HL-60 (cell line): ENCODE data around the gene PAM16.

Source experiments
- DNase-seq, 2 experiments: peaks; one replicate each; pipeline ENCODE4 v3.0.0-alpha.2; 2010 to 2020; ENCODE audit warnings: low read depth in 1 of 2, low spot score in 1 of 2
- H3K27ac ChIP-seq: fragments of 250-450 bp; sonication (Bioruptor Pico); replicated peaks from 2 replicates; pipeline ENCODE4 v1.5.1; 2020; ENCODE audit warnings: mild to moderate bottlenecking, moderate library complexity
- H3K27me3 ChIP-seq: fragments of 250-450 bp; sonication (Bioruptor Pico); 2 replicates; pipeline ENCODE4 v1.5.1; 2021; ENCODE audit warnings: mild to moderate bottlenecking, moderate library complexity; ENCODE audit not compliant: insufficient read depth, poor library complexity, severe bottlenecking
- H3K4me3 ChIP-seq: replicated peaks from 2 replicates; pipeline ENCODE4 v1.5.1; 2011; ENCODE audit warnings: mild to moderate bottlenecking, control low read depth, low read length; ENCODE audit not compliant: insufficient read depth
- CTCF ChIP-seq: IDR thresholded peaks from one replicate; pipeline ENCODE4 v1.5.1; 2011; ENCODE audit warnings: low read length, control low read depth, inconsistent platforms; ENCODE audit not compliant: insufficient read depth
- GABPA ChIP-seq: IDR thresholded peaks from 2 replicates; pipeline ENCODE4 v1.6.1; 2012; ENCODE audit warnings: low read depth
- POLR2AphosphoS5 ChIP-seq: IDR thresholded peaks from 2 replicates; pipeline ENCODE4 v1.6.1; 2012; ENCODE audit warnings: low read depth
- REST ChIP-seq: IDR thresholded peaks from 2 replicates; pipeline ENCODE4 v1.6.1; 2012; ENCODE audit warnings: low read depth; ENCODE audit not compliant: insufficient replicate concordance
- SPI1 ChIP-seq: IDR thresholded peaks from 2 replicates; pipeline ENCODE4 v1.6.1; 2012; ENCODE audit warnings: low read depth, mild to moderate bottlenecking, borderline replicate concordance

PAM16 gene

GRCh38 chr16:4342866-4343744 is 8.0 kb downstream of the PAM16 start:
- DNase-seq: no peak
- Histone ChIP-seq H3K27me3 (no peaks in the 10 kb centered on the region), H3K27ac (no peak overlapping the region), H3K4me3 (no peak overlapping the region)
- TF ChIP-seq REST (no peak), POLR2AphosphoS5 (no peak), CTCF (no peak), SPI1 (no peak)

GRCh38 chr16:4341250-4341649 is 9.9 kb downstream of the PAM16 start:
- Histone ChIP-seq H3K27ac (no peak overlapping the region), H3K27me3 (no peaks in the 10 kb centered on the region), H3K4me3 (no peak overlapping the region)
- no peak for DNase-seq
- TF ChIP-seq REST (no peak), CTCF (no peak), SPI1 (no peak), POLR2AphosphoS5 (no peak), GABPA (no peak)

- H3K27me3 ChIP-seq: no peaks in the 10 kb centered on the region
- H3K4me3 ChIP-seq: no peak overlapping the region
- DNase-seq: no peak
- H3K27ac ChIP-seq: no peak overlapping the region
- TF ChIP-seq CTCF (no peak), GABPA (no peak), SPI1 (no peak), REST (no peak), POLR2AphosphoS5 (no peak)
Observed at GRCh38 chr16:4340443-4340842, 10.7 kb downstream of the PAM16 start.
